ENCODE measurements around the gene SLC16A2.

Gene SLC16A2

GRCh38 chrX:74523224-74523623 is 101.9 kb downstream of the SLC16A2 start:
- TF ChIP-seq, protein P1, sequence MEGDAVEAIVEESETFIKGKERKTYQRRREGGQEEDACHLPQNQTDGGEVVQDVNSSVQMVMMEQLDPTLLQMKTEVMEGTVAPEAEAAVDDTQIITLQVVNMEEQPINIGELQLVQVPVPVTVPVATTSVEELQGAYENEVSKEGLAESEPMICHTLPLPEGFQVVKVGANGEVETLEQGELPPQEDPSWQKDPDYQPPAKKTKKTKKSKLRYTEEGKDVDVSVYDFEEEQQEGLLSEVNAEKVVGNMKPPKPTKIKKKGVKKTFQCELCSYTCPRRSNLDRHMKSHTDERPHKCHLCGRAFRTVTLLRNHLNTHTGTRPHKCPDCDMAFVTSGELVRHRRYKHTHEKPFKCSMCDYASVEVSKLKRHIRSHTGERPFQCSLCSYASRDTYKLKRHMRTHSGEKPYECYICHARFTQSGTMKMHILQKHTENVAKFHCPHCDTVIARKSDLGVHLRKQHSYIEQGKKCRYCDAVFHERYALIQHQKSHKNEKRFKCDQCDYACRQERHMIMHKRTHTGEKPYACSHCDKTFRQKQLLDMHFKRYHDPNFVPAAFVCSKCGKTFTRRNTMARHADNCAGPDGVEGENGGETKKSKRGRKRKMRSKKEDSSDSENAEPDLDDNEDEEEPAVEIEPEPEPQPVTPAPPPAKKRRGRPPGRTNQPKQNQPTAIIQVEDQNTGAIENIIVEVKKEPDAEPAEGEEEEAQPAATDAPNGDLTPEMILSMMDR (IDR thresholded peaks at IDR 0.05), result no peak
- Histone ChIP-seq H3K4me3 (no peak overlapping the region), H3K27ac (no peak overlapping the region)
- no peak for DNase-seq (ENCODE audit: low spot score)

DNA sequence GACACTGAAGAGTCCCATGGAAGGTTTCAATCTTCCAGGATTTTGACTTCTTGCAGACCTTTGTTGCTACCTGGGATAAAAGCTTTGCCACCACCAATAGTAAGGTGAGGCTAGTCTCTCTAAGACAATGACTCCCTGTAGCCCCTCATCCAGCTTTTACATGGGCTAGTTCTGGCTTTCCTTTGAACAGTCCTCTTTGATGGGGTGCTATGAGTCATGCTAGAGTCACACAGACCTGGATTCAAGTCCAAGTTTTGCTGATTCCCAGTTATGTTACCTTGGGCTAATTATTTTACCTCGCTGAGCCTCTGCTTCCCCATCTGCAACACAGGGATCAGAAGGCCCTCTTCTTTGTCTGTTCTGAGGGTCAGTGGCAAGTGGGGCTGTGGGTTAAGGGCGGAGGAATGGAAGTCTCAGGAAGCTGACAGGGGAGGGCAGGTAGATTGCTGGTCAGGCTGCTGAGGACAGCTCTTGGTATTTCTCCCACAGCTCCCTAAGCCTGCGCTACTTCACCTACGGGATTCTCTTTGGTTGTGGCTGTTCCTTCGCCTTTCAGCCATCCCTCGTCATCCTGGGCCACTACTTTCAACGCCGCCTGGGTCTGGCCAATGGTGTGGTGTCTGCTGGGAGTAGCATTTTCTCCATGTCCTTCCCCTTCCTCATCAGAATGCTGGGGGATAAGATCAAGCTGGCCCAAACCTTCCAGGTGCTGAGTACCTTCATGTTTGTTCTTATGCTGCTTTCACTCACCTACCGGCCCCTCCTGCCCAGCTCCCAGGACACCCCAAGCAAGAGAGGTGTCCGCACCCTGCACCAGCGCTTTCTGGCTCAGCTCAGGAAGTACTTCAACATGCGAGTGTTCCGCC is 102.8 kb downstream of the SLC16A2 start:
- H3K27ac ChIP-seq, result no peak overlapping the region
- H3K4me3 ChIP-seq, result no peak overlapping the region
- no peak for DNase-seq (ENCODE audit: low spot score)
- TF ChIP-seq, protein P1 (IDR thresholded peaks at IDR 0.05), result no peak

GRCh38 chrX:74525116-74525515 is 103.8 kb downstream of the SLC16A2 start:
- Histone ChIP-seq H3K27ac (no peak overlapping the region), H3K4me3 (no peak overlapping the region)
- no peak for DNase-seq (ENCODE audit: low spot score)
- TF ChIP-seq, protein P1 (IDR thresholded peaks at IDR 0.05), result no peak

- no peak for DNase-seq (ENCODE audit: low spot score)
- no peak overlapping the region for H3K4me3 ChIP-seq
- TF ChIP-seq, protein P1 (IDR thresholded peaks at IDR 0.05), result no peak
- no peak overlapping the region for H3K27ac ChIP-seq
Observed at GRCh38 chrX:74526764-74527163, 105.5 kb downstream of the SLC16A2 start.

GRCh38 chrX:74527350-74527749 is 106.1 kb downstream of the SLC16A2 start:
- no peak for DNase-seq (ENCODE audit: low spot score)
- H3K27ac ChIP-seq, result no peak overlapping the region

GRCh38 chrX:74529311-74529710 is 108.0 kb downstream of the SLC16A2 start:
- H3K27ac ChIP-seq, result no peak overlapping the region
- TF ChIP-seq, protein P1 (IDR thresholded peaks at IDR 0.05), result no peak
- H3K4me3 ChIP-seq, result no peak overlapping the region
- no peak for DNase-seq (ENCODE audit: low spot score)

More at GRCh38 chrX:74527350-74527749, 106.1 kb downstream of the SLC16A2 start:
- TF ChIP-seq, protein P1 (IDR thresholded peaks at IDR 0.05), result no peak
- H3K4me3 ChIP-seq, result no peak overlapping the region

- no peak for DNase-seq (ENCODE audit: low spot score)
- Histone ChIP-seq H3K27ac (no peak overlapping the region), H3K4me3 (no peak overlapping the region)
- TF ChIP-seq, protein P1 (IDR thresholded peaks at IDR 0.05), result no peak
Observed at GRCh38 chrX:74531081-74531480, 109.8 kb downstream of the SLC16A2 start.

Measured in coronary artery (tissue), 2 donors.